Esophagus squamous epithelium (tissue), 5 donors: ENCODE data around the gene VSTM4. TPM values are rescaled to one million over a fixed set of nuclear protein-coding genes. Genes with fewer than 3 reads are reported as not detected.

Experiments
- DNase-seq: peaks from one replicate; lab custom pipeline; 2025; lab: John Stamatoyannopoulos, UW
- H3K27ac ChIP-seq, 4 donors: fragments of 200-600 bp; sonication (generic); one replicate each; pipeline ENCODE4 v1.5.1; 2016 to 2019; ENCODE audit warnings: mild to moderate bottlenecking in 1 of 4
- H3K27me3 ChIP-seq, 4 donors: fragments of 200-600 bp; sonication (generic); 1 replicate in 3 of 4; 2 replicates in 1 of 4; pipeline versions ENCODE4 v1.5.1 to v1.6.0; 2017 to 2021; ENCODE audit warnings: antibody characterized with exemption in 1 of 4
- H3K36me3 ChIP-seq, 3 donors: fragments of 200-600 bp; sonication (generic); one replicate each; pipeline ENCODE4 v1.5.1; 2016 to 2019
- H3K4me1 ChIP-seq, 3 donors: fragments of 200-600 bp; sonication (generic); one replicate each; pipeline ENCODE4 v1.5.1; 2017 to 2019
- H3K4me3 ChIP-seq, 4 donors: fragments of 200-600 bp; sonication (generic); 1 replicate in 3 of 4; 2 replicates in 1 of 4; pipeline ENCODE4 v1.5.1; 2016 to 2019; ENCODE audit warnings: mild to moderate bottlenecking in 2 of 4, moderate library complexity in 1 of 4
- H3K9me3 ChIP-seq, 3 donors: fragments of 200-600 bp; sonication (generic); one replicate each; pipeline ENCODE4 v1.5.1; 2016 to 2019
- CTCF ChIP-seq, 6 experiments: fragments of 450-650 bp in 4 of 6; fragments of 200-600 bp in 2 of 6; sonication (generic) in 2 of 6; IDR thresholded peaks; one replicate each; pipeline ENCODE4 v1.5.1; 2016 to 2019; ENCODE audit warnings: antibody characterized with exemption in 6 of 6, mild to moderate bottlenecking in 4 of 6, moderate library complexity in 4 of 6
- POLR2A ChIP-seq, 4 donors: fragments of 450-650 bp; IDR thresholded peaks; one replicate each; pipeline ENCODE4 v1.6.1; 2017; ENCODE audit warnings: antibody characterized with exemption in 4 of 4, mild to moderate bottlenecking in 4 of 4, moderate library complexity in 3 of 4
- WGBS, 2 donors: methylation state at CpG; one replicate each; pipeline ENCODE4 v1.1.5; 2018; 5-methylcytosine and 5-hydroxymethylcytosine counted together
- intact Hi-C: fragments of 100-400 bp; cut with DNase I; formaldehyde crosslinking; loops from one replicate; pipeline ENCODE4 v1.15.0; 2022
- total RNA-seq, 4 donors: library from RNA; depleted of rRNA; stranded (reverse); fragments of >200 nt; gene quantifications; one replicate each; pipeline ENCODE4 v1.1.0, GENCODE V29; 2016
- donor health status: DM: yes; HTN: yes; CAD: no.

Gene VSTM4
- total RNA-seq, 4 donors from 2014 or later: 0.80 to 6.9 (median 1.9) TPM

- H3K27me3 ChIP-seq: peaks cover 0 to 22% (median 0%) of the 10 kb centered on the region in 4 donors
- no peaks in the 10 kb centered on the region for H3K36me3 ChIP-seq
- no peak for DNase-seq
- H3K4me3 ChIP-seq: peak overlapping the region in 3 of 4 donors; percentile 22 to 72 (median 63)
- TF ChIP-seq CTCF (IDR thresholded peaks at IDR 0.05) (no peak), POLR2A (IDR thresholded peaks at IDR 0.05) (no peak)
- intact Hi-C loops: no loop called here
- peak overlapping the region in 3 of 4 donors; percentile 25 to 92 (median 86) for H3K27ac ChIP-seq
- peaks cover 0 to 45% (median 16%) of the 10 kb centered on the region in 3 donors for H3K4me1 ChIP-seq
- H3K9me3 ChIP-seq: no peaks in the 10 kb centered on the region
- 100% methylated on average over 3 of the region's 14 CpGs; no CpG with 5 or more reads in 1 of the 2 donors for WGBS, 2 donors
These were observed 630 bp upstream of the VSTM4 start for GRCh38 chr10:49115796-49116508.

- Histone ChIP-seq H3K27ac (peak overlapping the region; percentile 72 to 92 (median 80)), H3K36me3 (no peaks in the 10 kb centered on the region), H3K4me3 (peak overlapping the region; percentile 39 to 72 (median 58)), H3K4me1 (peaks cover 0 to 58% (median 26%) of the 10 kb centered on the region in 3 donors), H3K9me3 (no peaks in the 10 kb centered on the region), H3K27me3 (peaks cover 0 to 22% (median 0%) of the 10 kb centered on the region in 4 donors)
- no peak for DNase-seq
- WGBS, 2 donors: 21 to 49% methylated on average over 2 to 9 of the region's 9 CpGs
- TF ChIP-seq CTCF (IDR thresholded peaks at IDR 0.05) (no peak), POLR2A (IDR thresholded peaks at IDR 0.05) (no peak)
- intact Hi-C loops: no loop called here
These were observed 656 bp downstream of the VSTM4 start for GRCh38 chr10:49114718-49115014.

GRCh38 chr10:49113741-49114141, 1.6 kb downstream of the VSTM4 start:
- Histone ChIP-seq H3K4me1 (peaks cover 0 to 67% (median 27%) of the 10 kb centered on the region in 3 donors), H3K36me3 (no peaks in the 10 kb centered on the region), H3K27me3 (peaks cover 0 to 22% (median 0%) of the 10 kb centered on the region in 4 donors), H3K9me3 (no peaks in the 10 kb centered on the region), H3K27ac (peak overlapping the region in 2 of 4 donors; percentile 35 to 86), H3K4me3 (peak overlapping the region in 2 of 4 donors; percentile 63 to 72)
- TF ChIP-seq POLR2A (IDR thresholded peaks at IDR 0.05): no peak
- TF ChIP-seq CTCF (IDR thresholded peaks at IDR 0.05): no peak
- WGBS, 2 donors: 58 to 88% methylated on average over 1 to 2 of the region's 3 CpGs
- no peak for DNase-seq
- intact Hi-C loops: no loop called here

GRCh38 chr10:49112851-49113250, 2.5 kb downstream of the VSTM4 start:
- H3K4me3 ChIP-seq: no peak overlapping the region
- WGBS, 2 donors: 41 to 57% methylated on average over 3 of the region's 3 CpGs
- no peak for TF ChIP-seq POLR2A (IDR thresholded peaks at IDR 0.05)
- TF ChIP-seq CTCF (IDR thresholded peaks at IDR 0.05): no peak
- no peak for DNase-seq
- H3K4me1 ChIP-seq: peaks cover 0 to 74% (median 27%) of the 10 kb centered on the region in 3 donors
- H3K36me3 ChIP-seq: no peaks in the 10 kb centered on the region
- no peaks in the 10 kb centered on the region for H3K9me3 ChIP-seq
- H3K27me3 ChIP-seq: peaks cover 0 to 22% (median 0%) of the 10 kb centered on the region in 4 donors
- intact Hi-C loops: no loop called here
- H3K27ac ChIP-seq: peak overlapping the region in 1 of 4 donors; percentile 32

GRCh38 chr10:49112098-49112497, 3.2 kb downstream of the VSTM4 start:
- H3K36me3 ChIP-seq: no peaks in the 10 kb centered on the region
- peaks cover 0 to 22% (median 0%) of the 10 kb centered on the region in 4 donors for H3K27me3 ChIP-seq
- DNase-seq: no peak
- H3K9me3 ChIP-seq: no peaks in the 10 kb centered on the region
- H3K27ac ChIP-seq: peak overlapping the region in 2 of 4 donors; percentile 1 to 32
- H3K4me3 ChIP-seq: no peak overlapping the region
- WGBS, 2 donors: 65 to 78% methylated on average over 3 of the region's 3 CpGs
- H3K4me1 ChIP-seq: peaks cover 0 to 81% (median 33%) of the 10 kb centered on the region in 3 donors
- intact Hi-C loops: no loop called here
- TF ChIP-seq POLR2A (IDR thresholded peaks at IDR 0.05) (no peak), CTCF (IDR thresholded peaks at IDR 0.05) (no peak)
